ENCODE measurements around the gene EMC10.
"Not testable (repeated sequence)": the region's sequence is repeated elsewhere in the genome, so short reads cannot be mapped to it uniquely, and the experiment has no call there.

Gene EMC10

GRCh38 chr19:50451223-50451534 is 25.1 kb upstream of the EMC10 start:
- DNase-seq = no peak

GRCh38 chr19:50453243-50453642 is 23.1 kb upstream of the EMC10 start:
- DNase-seq = no peak

GRCh38 chr19:50455992-50456391 is 20.3 kb upstream of the EMC10 start:
- no peak for DNase-seq

- DNase-seq = no peak
Measured at GRCh38 chr19:50457300-50457699, 19.0 kb upstream of the EMC10 start.

- DNase-seq = no peak
Measured at GRCh38 chr19:50458396-50459066, 17.8 kb upstream of the EMC10 start.

- no peak for DNase-seq
Measured at GRCh38 chr19:50459067-50459456, 17.2 kb upstream of the EMC10 start.

GRCh38 chr19:50459638-50460037 is 16.7 kb upstream of the EMC10 start:
- DNase-seq = no peak

- DNase-seq = no peak
Measured at GRCh38 chr19:50460161-50460765, 16.0 kb upstream of the EMC10 start.

GRCh38 chr19:50461066-50461875 is 15.0 kb upstream of the EMC10 start:
- DNase-seq = peak; percentile 76 to 79

GRCh38 chr19:50462970-50463369 is 13.3 kb upstream of the EMC10 start:
- DNase-seq = no peak

GRCh38 chr19:50464348-50464747 is 12.0 kb upstream of the EMC10 start:
- no peak for DNase-seq

- no peak for DNase-seq
Measured at GRCh38 chr19:50465000-50465399, 11.3 kb upstream of the EMC10 start.

- DNase-seq = no peak
Measured at GRCh38 chr19:50465986-50466705, 10.2 kb upstream of the EMC10 start.

- DNase-seq = no peak
Measured at GRCh38 chr19:50466706-50467039, 9.6 kb upstream of the EMC10 start.

GRCh38 chr19:50467566-50467965 is 8.7 kb upstream of the EMC10 start:
- DNase-seq = no peak

- DNase-seq = no peak
Measured at GRCh38 chr19:50468818-50469217, 7.5 kb upstream of the EMC10 start.

GRCh38 chr19:50473336-50473735 is 3.0 kb upstream of the EMC10 start:
- not testable (repeated sequence) for DNase-seq

- no peak for DNase-seq
Measured at GRCh38 chr19:50475101-50475568, 1.2 kb upstream of the EMC10 start.

GRCh38 chr19:50475736-50476223 is 527 bp upstream of the EMC10 start:
- no peak for DNase-seq

GRCh38 chr19:50476907-50477238 is 566 bp downstream of the EMC10 start:
- DNase-seq = no peak

- DNase-seq = no peak
Measured at GRCh38 chr19:50477751-50478515, 1.6 kb downstream of the EMC10 start.

- peak in 1 of 2 donors; percentile 14 for DNase-seq
Measured at GRCh38 chr19:50478901-50479715, 2.8 kb downstream of the EMC10 start.
